GM21390 (cell line): ENCODE measurements around the gene ANKRD9.

Experiments
- ATAC-seq: cut with Tn5 transposase; IDR thresholded peaks from one replicate; pipeline ENCODE4 v1.9.1; 2021; ENCODE audit not compliant: unreplicated experiment

The ANKRD9 gene

DNA sequence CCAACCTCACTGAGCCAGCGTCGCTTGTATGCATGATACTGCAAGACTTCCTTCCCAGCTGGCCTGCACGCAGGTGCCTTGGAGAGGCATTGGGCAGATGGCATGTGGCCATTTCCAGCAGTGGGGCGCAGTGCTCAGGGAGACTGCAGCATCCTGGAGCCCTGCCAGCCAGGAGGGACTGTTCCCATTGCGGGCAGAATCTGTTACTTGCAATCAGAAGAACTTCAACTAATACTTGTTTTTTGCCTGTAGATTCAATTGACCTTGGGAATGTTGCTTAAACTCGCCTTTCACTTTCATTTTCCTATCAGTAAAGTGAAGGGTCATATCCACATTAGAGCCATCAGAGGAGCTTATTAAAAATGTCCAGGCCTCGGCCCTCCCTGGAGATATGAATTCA, 29.8 kb downstream of the ANKRD9 start:
- ATAC-seq: no peak

DNA sequence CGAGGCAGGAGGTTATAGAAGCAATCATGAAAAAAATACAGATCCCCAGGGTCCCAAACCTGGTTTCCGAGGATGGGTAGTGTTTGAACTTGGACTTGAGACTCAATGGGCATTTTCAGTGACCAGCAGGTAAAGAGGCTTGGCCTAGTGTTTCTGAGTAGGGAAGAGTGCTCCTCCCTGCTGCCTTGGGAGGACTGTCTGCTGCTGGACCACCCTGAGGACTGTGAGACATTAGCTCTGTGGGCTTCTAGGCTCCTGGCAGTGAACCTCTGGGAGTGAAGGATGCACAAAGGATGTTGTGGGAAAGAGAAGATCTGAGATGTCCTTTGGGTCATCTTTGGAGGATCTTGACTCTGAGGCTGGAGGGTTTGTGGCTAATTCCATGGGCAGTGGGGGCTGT, 30.5 kb downstream of the ANKRD9 start:
- no peak for ATAC-seq

DNA sequence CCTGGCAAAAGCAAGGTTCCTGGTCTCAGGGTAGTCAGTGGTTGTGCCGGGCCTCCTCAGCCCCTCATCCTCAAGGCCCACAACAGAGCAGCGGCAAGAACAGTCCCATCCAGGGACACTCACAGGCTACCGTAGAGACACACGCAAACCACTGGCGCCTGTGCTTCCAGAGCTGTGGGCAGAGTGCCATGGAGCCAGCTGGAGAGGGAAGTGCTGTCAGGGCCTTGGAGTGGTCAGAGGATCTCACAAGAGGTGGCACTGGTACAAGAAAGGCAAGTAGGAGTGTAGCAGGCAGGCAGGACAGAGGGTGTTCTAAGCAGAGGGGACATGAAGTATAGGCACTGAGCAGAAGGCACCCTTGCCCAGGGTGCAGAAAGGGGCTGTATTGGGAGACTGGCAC, 34.6 kb downstream of the ANKRD9 start:
- ATAC-seq: no peak

DNA sequence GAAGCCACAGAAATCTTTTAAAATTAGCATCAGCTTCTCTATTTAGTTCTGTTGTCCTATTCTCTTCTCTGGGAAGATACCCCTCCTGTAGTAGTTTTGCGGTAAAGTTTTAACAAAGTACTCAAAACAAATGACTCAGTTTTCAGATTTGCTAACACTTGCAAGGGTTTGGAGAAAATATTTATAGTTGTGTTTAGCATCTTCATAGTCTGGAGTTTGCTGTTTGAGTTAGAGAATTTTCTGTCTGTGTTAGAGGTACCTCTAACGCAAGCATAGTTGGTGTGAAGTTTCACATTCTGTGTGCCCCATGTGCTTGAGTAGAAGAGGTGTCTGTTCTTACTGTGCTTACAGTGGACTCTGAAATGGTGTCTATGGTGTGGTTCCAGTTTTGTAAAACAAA, 36.0 kb downstream of the ANKRD9 start:
- ATAC-seq: no peak

DNA sequence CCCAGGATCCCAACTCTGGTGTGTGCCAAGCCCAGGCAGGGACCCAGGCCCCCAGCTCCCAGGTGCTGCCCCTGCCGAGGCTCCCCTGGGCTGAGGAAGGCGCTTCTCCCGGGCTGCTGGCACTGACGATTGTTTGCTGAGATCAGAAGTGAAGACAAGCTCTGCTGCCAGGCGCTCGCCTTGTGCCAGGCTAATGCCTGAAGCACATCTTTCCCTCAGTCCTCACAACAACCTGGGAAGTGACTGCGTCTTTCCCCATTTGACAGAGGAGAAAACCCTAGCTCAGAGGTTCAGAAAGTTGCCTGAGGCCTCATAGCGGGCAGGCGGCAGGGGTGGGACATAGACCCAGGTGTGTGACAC, 36.8 kb downstream of the ANKRD9 start:
- ATAC-seq: no peak

DNA sequence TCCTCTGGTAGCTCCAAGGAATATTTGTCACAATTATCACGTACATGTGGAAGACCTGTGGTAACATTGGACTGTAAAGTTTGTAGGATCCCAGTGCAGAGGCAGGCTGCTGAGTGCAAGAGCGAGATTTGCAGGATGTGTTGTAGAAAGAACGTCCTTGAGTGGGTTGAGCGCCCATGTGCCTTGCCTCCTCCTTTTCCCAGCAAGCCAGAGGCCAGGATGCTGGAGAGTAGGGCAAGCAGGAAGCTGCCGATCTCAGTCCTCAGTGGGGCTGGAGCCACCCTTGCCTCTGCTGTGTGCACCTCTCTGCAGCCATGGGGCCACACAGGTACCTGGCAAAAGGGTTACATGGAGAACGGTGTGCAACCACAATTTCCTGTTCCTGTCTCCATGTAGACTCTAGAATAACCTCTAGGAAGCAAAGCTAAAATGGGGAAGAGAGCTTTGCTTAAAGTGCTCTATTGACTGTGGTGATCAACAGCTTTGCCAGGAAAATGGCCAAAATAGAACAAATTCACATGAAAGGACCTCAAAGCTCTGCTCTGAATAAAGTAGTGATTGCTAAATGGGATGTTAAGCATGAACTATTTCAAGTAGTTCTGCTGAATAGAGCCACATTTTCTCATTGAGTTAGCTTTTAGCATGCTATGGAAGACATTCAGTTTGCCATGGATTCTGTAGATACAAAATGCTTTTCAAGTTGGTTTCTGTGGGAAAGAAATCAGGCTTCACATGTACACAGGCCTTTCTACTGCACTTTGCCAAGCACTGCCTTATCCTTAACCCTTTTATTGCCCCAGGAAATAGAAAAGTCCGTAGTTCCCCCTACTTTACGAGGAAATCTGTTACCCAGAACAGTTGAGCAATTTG, 37.4 kb downstream of the ANKRD9 start:
- no peak for ATAC-seq

DNA sequence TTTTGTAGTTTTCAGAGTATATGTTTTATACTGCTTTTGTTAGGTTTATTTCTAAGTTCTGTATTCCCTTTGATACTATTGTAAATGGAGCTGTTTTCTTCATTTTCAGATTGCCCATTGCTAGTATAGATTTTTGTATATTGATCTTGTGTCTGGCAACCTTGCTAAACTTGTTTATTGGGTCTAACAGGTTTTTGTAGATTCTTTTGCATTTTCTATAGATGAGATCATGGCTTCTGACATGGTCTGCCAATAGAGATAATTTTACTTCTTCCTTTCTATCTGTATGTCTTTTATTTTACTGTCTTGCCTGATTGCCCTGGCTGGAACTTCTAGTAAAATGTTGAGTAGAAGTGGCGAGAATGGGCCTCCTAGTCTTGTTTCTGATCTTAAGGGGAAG, 40.3 kb downstream of the ANKRD9 start:
- ATAC-seq: no peak

DNA sequence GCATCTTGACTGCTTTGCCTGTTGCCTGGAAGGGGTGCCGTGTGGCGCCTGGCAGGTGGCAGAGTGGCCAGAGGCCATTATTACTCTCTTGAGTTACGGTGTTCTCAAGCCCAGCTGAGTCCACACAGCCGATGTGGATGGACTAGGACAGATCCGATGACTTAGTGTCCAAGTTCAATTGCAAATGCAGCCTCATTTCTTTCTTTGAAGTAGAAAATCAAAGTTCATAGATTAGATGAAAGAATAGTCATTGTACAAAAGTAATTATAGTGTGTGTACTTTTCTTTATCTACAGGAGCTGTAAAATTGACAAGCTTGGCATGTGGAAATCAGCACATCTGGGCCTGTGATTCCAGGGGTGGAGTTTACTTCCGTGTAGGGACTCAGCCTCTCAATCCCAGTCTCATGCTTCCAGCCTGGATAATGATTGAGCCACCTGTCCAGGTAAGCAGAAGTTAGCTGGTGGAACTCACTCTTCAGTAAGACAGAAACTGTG, 44.7 kb downstream of the ANKRD9 start:
- no peak for ATAC-seq

DNA sequence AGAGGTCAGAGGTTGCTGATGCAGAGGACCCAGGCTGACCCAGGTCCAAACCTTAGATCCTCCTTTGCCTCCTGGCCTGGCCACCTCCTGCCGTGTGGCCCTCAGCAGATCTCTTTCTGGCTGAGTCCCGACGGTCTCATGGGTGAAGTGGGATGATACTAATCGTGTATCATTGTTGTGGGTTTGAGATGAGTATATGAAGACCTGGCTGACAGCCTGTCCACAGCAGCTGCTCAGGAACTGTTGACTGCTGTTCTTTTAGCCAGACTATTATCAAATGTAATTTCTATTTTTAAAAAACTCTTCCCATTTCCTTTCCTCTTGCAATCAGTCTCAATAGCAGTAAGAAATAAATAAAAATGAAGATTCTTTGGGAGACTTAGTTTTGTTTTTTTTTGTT, 45.6 kb downstream of the ANKRD9 start:
- no peak for ATAC-seq

DNA sequence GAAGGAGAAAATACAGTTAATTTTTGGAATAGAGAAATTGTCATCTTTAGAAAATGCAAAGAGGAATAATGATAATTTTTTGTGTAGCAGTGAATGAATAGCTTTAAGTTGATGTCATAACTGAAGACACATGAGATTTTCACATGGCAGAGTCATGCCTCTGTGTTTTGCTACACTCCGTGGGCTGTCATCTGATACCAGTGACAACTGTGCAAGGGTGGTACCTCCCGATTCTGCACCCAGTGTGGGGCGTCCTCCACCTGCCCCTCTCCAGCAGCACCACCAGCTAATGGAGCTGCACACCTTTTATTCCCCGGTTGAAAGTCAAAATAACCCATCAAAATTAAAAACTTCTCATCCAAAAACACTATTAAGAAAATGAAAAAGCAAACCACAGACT, 47.2 kb downstream of the ANKRD9 start:
- no peak for ATAC-seq

DNA sequence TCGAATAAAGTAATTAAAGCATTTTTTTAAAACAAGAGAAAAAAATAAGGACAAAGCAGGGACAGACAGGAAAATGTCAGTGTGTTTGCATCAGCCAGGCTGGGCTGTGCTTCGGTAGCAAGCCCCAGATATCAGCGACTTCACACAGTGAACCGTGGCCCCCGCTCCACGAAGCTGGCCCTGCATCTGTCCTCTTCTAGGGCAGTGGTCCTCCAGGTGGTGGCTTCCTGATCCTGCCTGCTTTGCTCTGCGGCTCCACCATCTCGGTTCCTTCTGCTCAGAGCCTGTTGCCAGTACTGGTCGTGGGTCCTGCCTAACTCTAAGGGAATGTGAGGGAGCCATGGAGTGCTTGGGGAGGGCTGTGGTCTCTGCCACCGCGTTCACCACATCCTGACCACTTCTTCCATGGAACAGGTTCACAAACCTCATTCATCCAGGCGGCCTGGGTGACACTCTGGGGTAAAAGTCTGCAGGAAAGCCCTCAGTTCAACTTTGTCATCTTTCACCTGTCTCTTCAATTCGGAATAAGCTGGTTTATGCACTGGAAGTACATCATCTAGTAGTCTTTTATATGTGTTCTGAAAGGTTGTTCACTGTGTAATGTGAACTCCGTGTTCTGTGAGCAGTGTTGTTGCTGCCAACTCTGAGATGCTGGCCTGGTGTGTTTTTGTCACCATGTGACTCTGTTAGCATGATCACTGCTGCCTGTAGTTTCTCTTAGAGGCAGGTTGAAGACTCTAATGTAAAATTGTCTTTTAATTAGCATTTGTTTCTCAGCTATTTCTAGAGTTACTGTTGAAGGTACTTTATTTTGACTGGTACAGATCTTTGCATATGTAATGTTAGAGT, 47.9 kb downstream of the ANKRD9 start:
- no peak for ATAC-seq

DNA sequence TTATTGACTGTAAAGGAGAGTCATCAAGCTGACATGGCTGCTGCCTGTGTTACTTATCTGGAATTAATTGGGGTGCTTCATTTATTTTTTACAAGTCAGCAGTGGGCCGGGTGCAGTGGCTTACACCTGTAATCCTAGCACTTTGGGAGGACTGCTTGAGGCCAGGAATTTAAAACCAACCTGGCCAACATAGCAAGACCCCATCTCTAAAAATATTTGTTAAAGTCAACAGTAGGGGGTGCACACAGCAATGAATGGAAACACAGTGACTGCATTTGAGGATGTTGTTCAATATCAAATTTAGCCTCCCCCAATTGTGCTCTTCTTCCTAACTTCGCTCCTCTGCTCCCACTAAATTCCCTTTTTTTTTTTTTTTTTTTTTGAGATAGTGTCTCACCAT, 52.1 kb downstream of the ANKRD9 start:
- ATAC-seq: no peak

DNA sequence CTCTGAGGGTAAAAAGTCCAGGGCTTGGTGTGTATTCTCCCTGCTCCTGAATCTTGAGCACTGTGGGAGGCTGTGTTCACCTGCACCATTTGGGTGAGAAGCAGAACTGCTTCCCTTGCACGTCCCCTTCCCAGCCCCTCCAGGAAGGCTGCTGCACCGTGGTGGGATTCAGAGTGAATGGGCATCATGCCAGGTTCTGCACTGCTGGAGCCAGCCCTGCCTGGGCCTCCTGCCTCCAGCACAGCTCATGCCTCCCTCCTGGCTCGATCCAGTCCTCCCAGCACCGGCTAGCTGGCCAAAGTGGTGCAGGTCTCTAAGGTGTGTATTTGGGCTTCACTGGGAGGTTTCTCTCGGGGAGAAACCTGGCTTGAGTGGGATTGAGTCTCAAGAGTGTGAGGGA, 54.9 kb downstream of the ANKRD9 start:
- no peak for ATAC-seq

DNA sequence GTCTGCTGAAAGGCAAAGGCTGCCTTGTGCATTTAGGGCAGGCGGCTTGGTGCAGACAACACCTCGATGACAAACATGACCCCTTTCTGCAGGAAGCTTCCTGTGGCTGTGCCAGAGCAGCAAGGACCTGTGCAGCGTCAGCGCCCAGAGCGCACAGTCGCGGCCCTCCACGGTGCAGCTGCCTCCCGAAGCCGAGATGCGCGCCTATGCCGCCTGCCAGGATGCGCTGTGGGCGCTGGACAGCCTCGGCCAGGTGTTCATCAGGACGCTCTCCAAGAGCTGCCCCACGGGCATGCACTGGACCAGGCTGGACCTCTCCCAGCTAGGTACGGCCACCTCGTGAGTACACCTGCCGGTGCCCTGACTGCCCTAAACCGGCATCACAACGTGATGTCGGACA, 57.3 kb downstream of the ANKRD9 start:
- ATAC-seq: no peak
